ENCODE measurements around the gene ICOS. TPM values are rescaled to one million over a fixed set of nuclear protein-coding genes. Genes with fewer than 3 reads are reported as not detected.

The ICOS gene
- total RNA-seq, 4 donors from 2014 or later: 0.48 to 0.85 (median 0.76) TPM; not detected in 1

- no peaks in the 10 kb centered on the region for H3K9me3 ChIP-seq
- H3K27ac ChIP-seq: no peak overlapping the region
- DNase-seq: no peak
- no peaks in the 10 kb centered on the region for H3K4me1 ChIP-seq
- no peak overlapping the region for H3K4me3 ChIP-seq
- TF ChIP-seq CTCF (IDR thresholded peaks at IDR 0.05) (no peak), POLR2A (IDR thresholded peaks at IDR 0.05) (no peak)
- no peaks in the 10 kb centered on the region for H3K36me3 ChIP-seq
- intact Hi-C loops (cut with DNase I): no loop called here
- no peaks in the 10 kb centered on the region for H3K27me3 ChIP-seq
- WGBS, 2 donors: 74 to 92% methylated on average over 6 of the region's 6 CpGs
Measured at GRCh38 chr2:203988500-203989260, 52.1 kb downstream of the ICOS start.

DNA sequence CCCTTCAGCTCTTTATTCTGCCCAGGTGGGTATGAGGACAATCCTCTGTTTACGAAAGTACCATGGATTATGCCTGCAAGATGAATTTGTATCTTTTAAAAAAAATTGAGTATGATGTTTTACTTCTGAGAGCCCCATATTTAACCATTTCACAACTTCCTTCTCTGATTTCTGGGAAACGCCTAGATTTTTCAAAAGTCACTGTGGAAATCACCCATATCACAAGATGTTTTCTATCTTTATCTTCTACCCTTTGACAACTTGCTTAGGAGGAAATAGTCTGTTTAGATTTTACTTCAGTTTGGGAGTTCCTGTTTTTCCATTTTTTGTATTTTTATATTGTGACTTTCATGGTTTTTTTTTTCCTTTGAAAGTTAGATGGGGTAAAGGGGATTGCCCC lies 53.0 kb downstream of the ICOS start:
- Histone ChIP-seq H3K4me1 (no peaks in the 10 kb centered on the region), H3K36me3 (no peaks in the 10 kb centered on the region), H3K27me3 (no peaks in the 10 kb centered on the region), H3K27ac (no peak overlapping the region), H3K9me3 (no peaks in the 10 kb centered on the region), H3K4me3 (no peak overlapping the region)
- peak in 1 of 6 experiments; percentile 13 for TF ChIP-seq CTCF (IDR thresholded peaks at IDR 0.05)
- no peak for TF ChIP-seq POLR2A (IDR thresholded peaks at IDR 0.05)
- DNase-seq: no peak
- intact Hi-C loops (cut with DNase I): no loop called here
- WGBS, 2 donors: 71 to 82% methylated on average over 2 of the region's 2 CpGs

- TF ChIP-seq CTCF (IDR thresholded peaks at IDR 0.05): no peak
- Histone ChIP-seq H3K27me3 (no peaks in the 10 kb centered on the region), H3K36me3 (no peaks in the 10 kb centered on the region), H3K4me1 (no peaks in the 10 kb centered on the region), H3K27ac (no peak overlapping the region), H3K9me3 (no peaks in the 10 kb centered on the region), H3K4me3 (no peak overlapping the region)
- no peak for DNase-seq
- intact Hi-C loops (cut with DNase I): no loop called here
- WGBS, 2 donors: 40 to 63% methylated on average over 1 of the region's 1 CpG
Measured at GRCh38 chr2:203992509-203992908, 55.9 kb downstream of the ICOS start.

- DNase-seq: no peak
- WGBS, 2 donors: 74 to 77% methylated on average over 4 of the region's 4 CpGs
- Histone ChIP-seq H3K27ac (no peak overlapping the region), H3K4me1 (no peaks in the 10 kb centered on the region), H3K36me3 (no peaks in the 10 kb centered on the region), H3K27me3 (no peaks in the 10 kb centered on the region), H3K9me3 (no peaks in the 10 kb centered on the region), H3K4me3 (no peak overlapping the region)
- intact Hi-C loops (cut with DNase I): no loop called here
- TF ChIP-seq POLR2A (IDR thresholded peaks at IDR 0.05) (no peak), CTCF (IDR thresholded peaks at IDR 0.05) (no peak)
Measured at GRCh38 chr2:203993011-203993410, 56.4 kb downstream of the ICOS start.

- TF ChIP-seq CTCF (IDR thresholded peaks at IDR 0.05) (no peak), POLR2A (IDR thresholded peaks at IDR 0.05) (no peak)
- Histone ChIP-seq H3K27me3 (no peaks in the 10 kb centered on the region), H3K4me1 (no peaks in the 10 kb centered on the region), H3K9me3 (no peaks in the 10 kb centered on the region), H3K4me3 (no peak overlapping the region), H3K27ac (no peak overlapping the region), H3K36me3 (no peaks in the 10 kb centered on the region)
- intact Hi-C loops (cut with DNase I): no loop called here
- WGBS, 2 donors: 63 to 91% methylated on average over 4 of the region's 4 CpGs
- DNase-seq: no peak
Measured at GRCh38 chr2:203993560-203993959, 57.0 kb downstream of the ICOS start.
